Measurements from ENCODE around the gene C8G.

The C8G gene

GRCh38 chr9:136953771-136954269 is 8.8 kb downstream of the C8G start:
- DNase-seq (ENCODE audit: low read depth in 2 of 2), result no peak

- DNase-seq (ENCODE audit: low read depth in 2 of 2), result no peak
Observed at GRCh38 chr9:136954270-136955083, 9.4 kb downstream of the C8G start.

- DNase-seq (ENCODE audit: low read depth in 2 of 2), result no peak
Observed at GRCh38 chr9:136955202-136955942, 10.3 kb downstream of the C8G start.

GRCh38 chr9:136955943-136956335 is 10.9 kb downstream of the C8G start:
- DNase-seq (ENCODE audit: low read depth in 2 of 2), result no peak

- no peak for DNase-seq (ENCODE audit: low read depth in 2 of 2)
Observed at GRCh38 chr9:136956604-136957003, 11.6 kb downstream of the C8G start.

- no peak for DNase-seq (ENCODE audit: low read depth in 2 of 2)
Observed at GRCh38 chr9:136957461-136957860, 12.4 kb downstream of the C8G start.

- DNase-seq (ENCODE audit: low read depth in 2 of 2), result no peak
Observed at GRCh38 chr9:136957901-136958300, 12.9 kb downstream of the C8G start.

GRCh38 chr9:136958473-136958872 is 13.4 kb downstream of the C8G start:
- no peak for DNase-seq (ENCODE audit: low read depth in 2 of 2)

GRCh38 chr9:136958898-136959850 is 14.1 kb downstream of the C8G start:
- DNase-seq (ENCODE audit: low read depth in 2 of 2), result no peak

- DNase-seq (ENCODE audit: low read depth in 2 of 2), result no peak
Observed at GRCh38 chr9:136960212-136960937, 15.3 kb downstream of the C8G start.

GRCh38 chr9:136960938-136961275 is 15.9 kb downstream of the C8G start:
- no peak for DNase-seq (ENCODE audit: low read depth in 2 of 2)

- no peak for DNase-seq (ENCODE audit: low read depth in 2 of 2)
Observed at GRCh38 chr9:136961279-136962065, 16.4 kb downstream of the C8G start.

GRCh38 chr9:136962163-136962562 is 17.1 kb downstream of the C8G start:
- DNase-seq (ENCODE audit: low read depth in 2 of 2), result no peak

- DNase-seq (ENCODE audit: low read depth in 2 of 2), result no peak
Observed at GRCh38 chr9:136962701-136963248, 17.7 kb downstream of the C8G start.

- DNase-seq (ENCODE audit: low read depth in 2 of 2), result no peak
Observed at GRCh38 chr9:136963341-136963740, 18.3 kb downstream of the C8G start.

- no peak for DNase-seq (ENCODE audit: low read depth in 2 of 2)
Observed at GRCh38 chr9:136963751-136964150, 18.7 kb downstream of the C8G start.

- no peak for DNase-seq (ENCODE audit: low read depth in 2 of 2)
Observed at GRCh38 chr9:136964171-136964689, 19.2 kb downstream of the C8G start.

GRCh38 chr9:136964833-136965422 is 19.9 kb downstream of the C8G start:
- DNase-seq (ENCODE audit: low read depth in 2 of 2), result no peak

- no peak for DNase-seq (ENCODE audit: low read depth in 2 of 2)
Observed at GRCh38 chr9:136965771-136966484, 20.9 kb downstream of the C8G start.
